Activated naive CD8-positive, alpha-beta T cell treated with anti-CD3 and anti-CD28 coated beads, Interleukin-2, amount 10 ng/mL, durations not matched to agents 7 days and 5 days (primary cell): ENCODE data around the gene SLC46A1. TPM values are rescaled to one million over a fixed set of nuclear protein-coding genes. Genes with fewer than 3 reads are reported as not detected.
"Not testable (repeated sequence)": the region's sequence is repeated elsewhere in the genome, so short reads cannot be mapped to it uniquely, and the experiment has no call there.

Source experiments
- ATAC-seq: fragments of 150-1000 bp; cut with Tn5 transposase; one replicate; pipeline ENCODE4 v1.10.0; 2021; ENCODE audit warnings: low read depth, moderate library complexity
- POLR2A ChIA-PET: fragments of 350-600 bp; sonication (Branson Sonifier 250); formaldehyde crosslinking; loops from one replicate; lab custom pipeline; 2021; ENCODE audit warnings: antibody characterized with exemption; lab: Charles Lee
- DNase-seq: peaks from one replicate; pipeline ENCODE4 v3.0.0; 2021
- H3K27ac Mint-ChIP-seq: one replicate; pipeline ENCODE4 v1.8.0; 2022; ENCODE audit warnings: mild to moderate bottlenecking, mixed read lengths
- H3K27me3 Mint-ChIP-seq: one replicate; pipeline ENCODE4 v1.8.0; 2022; ENCODE audit warnings: mild to moderate bottlenecking, moderate library complexity, mixed read lengths
- H3K36me3 Mint-ChIP-seq: one replicate; pipeline ENCODE4 v1.8.0; 2021; ENCODE audit warnings: mild to moderate bottlenecking, mixed read lengths
- H3K4me1 Mint-ChIP-seq: one replicate; pipeline ENCODE4 v1.8.0; 2021; ENCODE audit warnings: mixed read lengths
- H3K4me3 Mint-ChIP-seq: one replicate; pipeline ENCODE4 v1.8.0; 2022; ENCODE audit warnings: mild to moderate bottlenecking, moderate library complexity, mixed read lengths
- H3K9me3 Mint-ChIP-seq: one replicate; pipeline ENCODE4 v1.8.0; 2021; ENCODE audit warnings: mixed read lengths
- total RNA-seq, 2 experiments: library from RNA; stranded (reverse); gene quantifications; one replicate each; pipeline ENCODE4 v1.2.3, GENCODE V29; 2021

The SLC46A1 gene
- 1 to 10 TPM; 3.0 to 3.6 TPM for total RNA-seq

GRCh38 chr17:28405632-28406472, at the start of gene SLC46A1:
Gene SLC46A1 (minus strand): TSS chr17:28406212. CDS start chr17:28406114, 98 bp downstream.
- Mint-ChIP-seq H3K27me3 (peaks cover 11% of the 10 kb centered on the region), H3K4me3 (peak within 1 kb of the TSS; percentile 79), H3K4me1 (peaks cover 7% of the 10 kb centered on the region), H3K36me3 (no peaks in the 10 kb centered on the region), H3K27ac (peak within 1 kb of the TSS; percentile 39), H3K9me3 (no peaks in the 10 kb centered on the region)
- peak; percentile 77 for ATAC-seq
- peak; percentile 61 for DNase-seq
- POLR2A ChIA-PET = interaction anchor here (0.9 to 2.2 kb wide), 3 partner anchors 10 to 48 kb away, joined by 4 to 7 read pairs (median 5); partner anchors contain the start of gene POLDIP2

- H3K27me3 Mint-ChIP-seq = peaks cover 29% of the 10 kb centered on the region
- POLR2A ChIA-PET = no interaction called here
- H3K4me1 Mint-ChIP-seq = no peaks in the 10 kb centered on the region
- H3K4me3 Mint-ChIP-seq = no peak overlapping the region
- H3K27ac Mint-ChIP-seq = no peak overlapping the region
- DNase-seq (no peak), ATAC-seq (no peak)
- no peaks in the 10 kb centered on the region for H3K9me3 Mint-ChIP-seq
- no peaks in the 10 kb centered on the region for H3K36me3 Mint-ChIP-seq
Observed at GRCh38 chr17:28449859-28450258, 43.8 kb upstream of the SLC46A1 start.

- ATAC-seq = no peak
- Mint-ChIP-seq H3K4me1 (no peaks in the 10 kb centered on the region), H3K27me3 (peaks cover 32% of the 10 kb centered on the region), H3K36me3 (no peaks in the 10 kb centered on the region), H3K4me3 (no peak overlapping the region), H3K27ac (no peak overlapping the region), H3K9me3 (no peaks in the 10 kb centered on the region)
- no peak for DNase-seq
- POLR2A ChIA-PET = no interaction called here
Observed at GRCh38 chr17:28447396-28447760, 41.4 kb upstream of the SLC46A1 start.

- H3K36me3 Mint-ChIP-seq = no peaks in the 10 kb centered on the region
- H3K4me1 Mint-ChIP-seq = no peaks in the 10 kb centered on the region
- no peak overlapping the region for H3K4me3 Mint-ChIP-seq
- DNase-seq (no peak), ATAC-seq (no peak)
- peaks cover 32% of the 10 kb centered on the region for H3K27me3 Mint-ChIP-seq
- POLR2A ChIA-PET = no interaction called here
- no peaks in the 10 kb centered on the region for H3K9me3 Mint-ChIP-seq
- no peak overlapping the region for H3K27ac Mint-ChIP-seq
Observed at GRCh38 chr17:28446716-28447395, 40.8 kb upstream of the SLC46A1 start.

- H3K36me3 Mint-ChIP-seq = no peaks in the 10 kb centered on the region
Observed at GRCh38 chr17:28443901-28444638, 38.1 kb upstream of the SLC46A1 start.

GRCh38 chr17:28434326-28434725, 28.3 kb upstream of the SLC46A1 start:
- peaks cover 25% of the 10 kb centered on the region for H3K27me3 Mint-ChIP-seq
- H3K36me3 Mint-ChIP-seq, DNase-seq, H3K27ac Mint-ChIP-seq, H3K4me1 Mint-ChIP-seq, POLR2A ChIA-PET, ATAC-seq, H3K9me3 Mint-ChIP-seq, H3K4me3 Mint-ChIP-seq: not testable (repeated sequence)

More at GRCh38 chr17:28443901-28444638, 38.1 kb upstream of the SLC46A1 start:
- Mint-ChIP-seq H3K4me1 (no peaks in the 10 kb centered on the region), H3K9me3 (no peaks in the 10 kb centered on the region), H3K4me3 (no peak overlapping the region), H3K27me3 (peaks cover 17% of the 10 kb centered on the region), H3K27ac (no peak overlapping the region)
- ATAC-seq = no peak
- POLR2A ChIA-PET = no interaction called here
- no peak for DNase-seq

GRCh38 chr17:28433721-28434120, 27.7 kb upstream of the SLC46A1 start:
- no peak overlapping the region for H3K4me3 Mint-ChIP-seq
- POLR2A ChIA-PET = no interaction called here
- no peaks in the 10 kb centered on the region for H3K36me3 Mint-ChIP-seq
- H3K4me1 Mint-ChIP-seq = no peaks in the 10 kb centered on the region
- no peaks in the 10 kb centered on the region for H3K9me3 Mint-ChIP-seq
- no peak overlapping the region for H3K27ac Mint-ChIP-seq
- ATAC-seq (no peak), DNase-seq (no peak)
- H3K27me3 Mint-ChIP-seq = peaks cover 27% of the 10 kb centered on the region

GRCh38 chr17:28427982-28428381, 22.0 kb upstream of the SLC46A1 start:
- H3K4me1 Mint-ChIP-seq, DNase-seq, H3K27ac Mint-ChIP-seq, POLR2A ChIA-PET, H3K4me3 Mint-ChIP-seq, ATAC-seq, H3K36me3 Mint-ChIP-seq, H3K9me3 Mint-ChIP-seq: not testable (repeated sequence)
- peaks cover 19% of the 10 kb centered on the region for H3K27me3 Mint-ChIP-seq

- no peak overlapping the region for H3K4me3 Mint-ChIP-seq
- DNase-seq (no peak), ATAC-seq (no peak)
- POLR2A ChIA-PET = no interaction called here
- peaks cover 19% of the 10 kb centered on the region for H3K27me3 Mint-ChIP-seq
- H3K9me3 Mint-ChIP-seq = no peaks in the 10 kb centered on the region
- no peak overlapping the region for H3K27ac Mint-ChIP-seq
- no peaks in the 10 kb centered on the region for H3K36me3 Mint-ChIP-seq
- no peaks in the 10 kb centered on the region for H3K4me1 Mint-ChIP-seq
Observed at GRCh38 chr17:28427371-28427770, 21.4 kb upstream of the SLC46A1 start.

GRCh38 chr17:28426081-28426519, 20.1 kb upstream of the SLC46A1 start:
- Mint-ChIP-seq H3K4me3 (no peak overlapping the region), H3K27ac (no peak overlapping the region), H3K9me3 (no peaks in the 10 kb centered on the region), H3K36me3 (no peaks in the 10 kb centered on the region), H3K27me3 (peaks cover 15% of the 10 kb centered on the region), H3K4me1 (no peaks in the 10 kb centered on the region)
- POLR2A ChIA-PET = no interaction called here
- DNase-seq (no peak), ATAC-seq (no peak)

- POLR2A ChIA-PET = no interaction called here
- DNase-seq (no peak), ATAC-seq (no peak)
- peaks cover 7% of the 10 kb centered on the region for H3K27me3 Mint-ChIP-seq
- H3K9me3 Mint-ChIP-seq = no peaks in the 10 kb centered on the region
- H3K27ac Mint-ChIP-seq = no peak overlapping the region
- no peak overlapping the region for H3K4me3 Mint-ChIP-seq
- no peaks in the 10 kb centered on the region for H3K36me3 Mint-ChIP-seq
- no peaks in the 10 kb centered on the region for H3K4me1 Mint-ChIP-seq
Observed at GRCh38 chr17:28425206-28425605, 19.2 kb upstream of the SLC46A1 start.

- POLR2A ChIA-PET = no interaction called here
- Mint-ChIP-seq H3K27ac (no peak overlapping the region), H3K27me3 (peaks cover 5% of the 10 kb centered on the region), H3K9me3 (no peaks in the 10 kb centered on the region), H3K4me3 (no peak overlapping the region), H3K36me3 (no peaks in the 10 kb centered on the region), H3K4me1 (peaks cover 3% of the 10 kb centered on the region)
- DNase-seq (no peak), ATAC-seq (no peak)
Observed at GRCh38 chr17:28421787-28422305, 15.8 kb upstream of the SLC46A1 start.

- no peaks in the 10 kb centered on the region for H3K36me3 Mint-ChIP-seq
- H3K4me3 Mint-ChIP-seq = no peak overlapping the region
- peaks cover 6% of the 10 kb centered on the region for H3K4me1 Mint-ChIP-seq
- peak; percentile 93 for ATAC-seq
- POLR2A ChIA-PET = interaction anchor here (0.7 to 1.3 kb wide), 2 partner anchors 12 to 32 kb away, joined by 4 read pairs; no protein-coding TSS in a partner anchor
- H3K9me3 Mint-ChIP-seq = no peaks in the 10 kb centered on the region
- no peak overlapping the region for H3K27ac Mint-ChIP-seq
- peak; percentile 43 for DNase-seq
- peaks cover 23% of the 10 kb centered on the region for H3K27me3 Mint-ChIP-seq
Observed at GRCh38 chr17:28416703-28417311, 10.8 kb upstream of the SLC46A1 start.
